HCT116 (cell line): ENCODE results near the gene TRIM67.

Source experiments
- CTCF ChIP-seq, 3 experiments: fragments of 200-600 bp in 1 of 3; sonication (generic) in 1 of 3; IDR thresholded peaks in 2 of 3; conservative IDR thresholded peaks in 1 of 3; 2 replicates each; pipeline ENCODE4 v1.5.1; 2012 to 2017; ENCODE audit warnings: low read depth in 2 of 3, low read length in 2 of 3, antibody characterized with exemption in 1 of 3, borderline replicate concordance in 1 of 3, control low read depth in 1 of 3, mild to moderate bottlenecking in 1 of 3, mixed read lengths in 1 of 3, mixed run types in 1 of 3, moderate library complexity in 1 of 3; ENCODE audit not compliant: insufficient read depth in 1 of 3
- EZH2phosphoT487 ChIP-seq: fragments of 200-600 bp; IDR thresholded peaks from 2 replicates; pipeline ENCODE4 v1.6.1; 2018; ENCODE audit warnings: antibody characterized with exemption, borderline replicate concordance
- ZFX ChIP-seq: fragments of 450-650 bp; IDR thresholded peaks from 2 replicates; pipeline ENCODE4 v1.6.1; 2017

GRCh38 chr1:231165371-231165770 lies 3.5 kb downstream of the TRIM67 start:
- TF ChIP-seq CTCF (IDR thresholded peaks at IDR 0.05 in 2 of 3, conservative IDR thresholded peaks at IDR 0.05 in 1 of 3; ENCODE audit: borderline replicate concordance in 1 of 3, insufficient read depth in 1 of 3, low read depth in 2 of 3, low read length in 2 of 3) (no peak), EZH2phosphoT487 (no peak), ZFX (no peak)
